C4-2B (cell line): ENCODE measurements around the gene CRLF1.

Source experiments
- ZFX ChIP-seq: fragments of 450-650 bp; IDR thresholded peaks from 2 replicates; pipeline ENCODE4 v1.6.1; 2017
- TF ChIP-seq, protein P1 (sequence below): fragments of 450-650 bp; conservative IDR thresholded peaks from 2 replicates; pipeline ENCODE4 v1.5.1; 2017; ENCODE audit warnings: mild to moderate bottlenecking

DNA sequence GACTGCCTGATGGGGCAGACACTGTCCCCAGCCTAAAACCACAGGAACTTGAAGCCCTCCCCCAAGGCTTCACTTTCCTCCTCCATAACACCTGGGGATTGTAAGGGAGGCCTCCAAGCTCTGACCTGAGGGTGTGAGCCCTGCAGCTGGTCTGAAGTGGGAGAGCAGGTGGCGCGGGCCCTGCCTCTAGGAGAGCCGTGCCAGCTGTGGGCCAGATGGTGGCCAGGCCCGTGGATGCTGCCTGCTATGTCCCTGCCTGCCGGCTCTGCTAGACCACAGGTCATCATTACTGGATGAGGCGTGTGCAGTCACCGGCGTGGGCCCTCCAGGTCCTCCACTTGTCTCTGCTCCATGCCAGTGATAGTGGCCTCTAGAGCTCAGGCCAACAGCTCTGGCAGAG is 26.7 kb upstream of the CRLF1 start:
- TF ChIP-seq, protein P1, sequence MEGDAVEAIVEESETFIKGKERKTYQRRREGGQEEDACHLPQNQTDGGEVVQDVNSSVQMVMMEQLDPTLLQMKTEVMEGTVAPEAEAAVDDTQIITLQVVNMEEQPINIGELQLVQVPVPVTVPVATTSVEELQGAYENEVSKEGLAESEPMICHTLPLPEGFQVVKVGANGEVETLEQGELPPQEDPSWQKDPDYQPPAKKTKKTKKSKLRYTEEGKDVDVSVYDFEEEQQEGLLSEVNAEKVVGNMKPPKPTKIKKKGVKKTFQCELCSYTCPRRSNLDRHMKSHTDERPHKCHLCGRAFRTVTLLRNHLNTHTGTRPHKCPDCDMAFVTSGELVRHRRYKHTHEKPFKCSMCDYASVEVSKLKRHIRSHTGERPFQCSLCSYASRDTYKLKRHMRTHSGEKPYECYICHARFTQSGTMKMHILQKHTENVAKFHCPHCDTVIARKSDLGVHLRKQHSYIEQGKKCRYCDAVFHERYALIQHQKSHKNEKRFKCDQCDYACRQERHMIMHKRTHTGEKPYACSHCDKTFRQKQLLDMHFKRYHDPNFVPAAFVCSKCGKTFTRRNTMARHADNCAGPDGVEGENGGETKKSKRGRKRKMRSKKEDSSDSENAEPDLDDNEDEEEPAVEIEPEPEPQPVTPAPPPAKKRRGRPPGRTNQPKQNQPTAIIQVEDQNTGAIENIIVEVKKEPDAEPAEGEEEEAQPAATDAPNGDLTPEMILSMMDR: no peak
- TF ChIP-seq ZFX: no peak
